ENCODE data around the gene ZNF469.

GRCh38 chr16:88333848-88334777 is 48.6 kb upstream of the ZNF469 start:
- TF ChIP-seq CTCF (IDR thresholded peaks at IDR 0.05; ENCODE audit: extremely low read depth in 1 of 2, insufficient read depth in 1 of 2, low read depth in 1 of 2, low read length in 2 of 2) (no peak), JUN (IDR thresholded peaks at IDR 0.05; ENCODE audit: borderline replicate concordance, insufficient read depth, insufficient read length, low read depth) (no peak), POLR2A (IDR thresholded peaks at IDR 0.05; ENCODE audit: low read depth, low read length) (no peak), EZH2 (IDR thresholded peaks at IDR 0.05; ENCODE audit: borderline replicate concordance, low read depth, low read length, severe bottlenecking) (no peak), POLR2AphosphoS5 (IDR thresholded peaks at IDR 0.05; ENCODE audit: insufficient read depth, low read depth, low read length) (no peak)
